SK-N-SH (cell line): ENCODE data around the gene KLHL2.

ENCODE experiments used
- CTCF ChIP-seq: fragments of 200-600 bp; sonication (generic); IDR thresholded peaks from 2 replicates; pipeline ENCODE4 v1.6.1; 2017; ENCODE audit warnings: antibody characterized with exemption, mild to moderate bottlenecking, moderate library complexity
- EP300 ChIP-seq, 2 experiments: IDR thresholded peaks; 2 replicates each; pipeline versions ENCODE4 v1.4.0 to v1.6.1; 2012; ENCODE audit warnings: borderline replicate concordance in 1 of 2, low read depth in 1 of 2, low read length in 1 of 2
- FOXJ3 ChIP-seq: sonication (generic); formaldehyde crosslinking; IDR thresholded peaks from 2 replicates; pipeline ENCODE4 v1.5.1; 2020; ENCODE audit warnings: mild to moderate bottlenecking, missing genetic modification reagents
- GABPA ChIP-seq: IDR thresholded peaks from 2 replicates; pipeline ENCODE4 v1.4.0; 2012; ENCODE audit warnings: low read depth, mild to moderate bottlenecking
- IRF3 ChIP-seq: fragments of 150-350 bp; IDR thresholded peaks from 2 replicates; pipeline ENCODE4 v1.6.1; 2016; ENCODE audit warnings: mild to moderate bottlenecking, low read depth, low read length
- JUND ChIP-seq: IDR thresholded peaks from 2 replicates; pipeline ENCODE4 v1.4.0; 2012
- MAX ChIP-seq: IDR thresholded peaks from 2 replicates; pipeline ENCODE4 v1.4.0; 2012; ENCODE audit warnings: low read depth
- RAD21 ChIP-seq: IDR thresholded peaks from 2 replicates; pipeline ENCODE4 v1.6.1; 2012; ENCODE audit warnings: mild to moderate bottlenecking, low read length
- REST ChIP-seq: IDR thresholded peaks from 2 replicates; pipeline ENCODE4 v1.6.1; 2012; ENCODE audit warnings: mild to moderate bottlenecking, low read depth, low read length, moderate library complexity
- SMC3 ChIP-seq: IDR thresholded peaks from 2 replicates; pipeline ENCODE4 v1.6.1; 2012; ENCODE audit warnings: low read depth, low read length, improper control_type of control experiment
- TCF12 ChIP-seq: IDR thresholded peaks from 2 replicates; pipeline ENCODE4 v1.4.0; 2012
- USF2 ChIP-seq: fragments of 150-350 bp; IDR thresholded peaks from 2 replicates; pipeline ENCODE4 v1.6.1; 2017; ENCODE audit warnings: antibody characterized with exemption, low read length, low read depth, borderline replicate concordance

- no peak for TF ChIP-seq JUND
- no peak for TF ChIP-seq USF2
- no peak for TF ChIP-seq SMC3
- TF ChIP-seq TCF12 = no peak
- TF ChIP-seq CTCF = no peak
- TF ChIP-seq REST = no peak
- TF ChIP-seq EP300 (IDR thresholded peaks at IDR 0.05; ENCODE audit: borderline replicate concordance in 1 of 2, low read depth in 1 of 2, low read length in 1 of 2) = no peak
- no peak for TF ChIP-seq IRF3
- TF ChIP-seq MAX = no peak
- no peak for TF ChIP-seq GABPA
- TF ChIP-seq FOXJ3 (CRISPR knock-in tag) = no peak
- TF ChIP-seq RAD21 = no peak
Observed at GRCh38 chr4:165301833-165302232, 94.5 kb downstream of the KLHL2 start.
